Caco-2 (cell line): ENCODE data around the gene KIFC3. TPM values are rescaled to one million over a fixed set of nuclear protein-coding genes. Genes with fewer than 3 reads are reported as not detected.
A peak's percentile ranks its signal among the peaks of the same experiment; 100 is the strongest.

ENCODE experiments used
- BruUV-seq: library from RNA; stranded (reverse); fragments of 400-500 nt; replicated peaks from 2 replicates; lab custom pipeline; 2021; lab: Mats Ljungman, UMichigan
- CTCF ChIA-PET: fragments of 300-600 bp; sonication (Branson Sonifier 250); formaldehyde crosslinking; loops from one replicate; lab custom pipeline; 2022; ENCODE audit warnings: antibody characterized with exemption; lab: Charles Lee
- POLR2A ChIA-PET: fragments of 300-600 bp; sonication (Branson Sonifier 250); formaldehyde crosslinking; loops from one replicate; lab custom pipeline; 2022; ENCODE audit warnings: antibody characterized with exemption; lab: Charles Lee
- DNase-seq, 2 experiments: peaks; one replicate each; pipeline versions ENCODE4 v3.0.0 to v3.0.0-alpha.2; 2020 to 2022
- H3K27me3 ChIP-seq: replicated peaks from 2 replicates; pipeline ENCODE4 v1.6.0; 2011; ENCODE audit warnings: low read length; ENCODE audit not compliant: control insufficient read depth, insufficient read depth
- H3K36me3 ChIP-seq: 2 replicates; pipeline ENCODE4 v1.5.1; 2011; ENCODE audit warnings: low read length; ENCODE audit not compliant: control insufficient read depth, insufficient read depth
- H3K4me1 ChIP-seq: fragments of 250-450 bp; sonication (Bioruptor Pico); 2 replicates; pipeline ENCODE4 v1.5.1; 2020; ENCODE audit warnings: mild to moderate bottlenecking
- H3K4me3 ChIP-seq: 2 replicates; pipeline ENCODE4 v1.5.1; 2011; ENCODE audit warnings: low read depth, mild to moderate bottlenecking, control low read depth, low read length
- H3K9me3 ChIP-seq: fragments of 250-450 bp; sonication (Bioruptor Pico); 2 replicates; pipeline ENCODE4 v1.5.1; 2020; ENCODE audit warnings: mild to moderate bottlenecking, moderate library complexity
- H3K27ac Mint-ChIP-seq: one replicate; pipeline ENCODE4 v1.8.0; 2022; ENCODE audit warnings: mixed read lengths; ENCODE audit not compliant: unreplicated experiment
- H3K27me3 Mint-ChIP-seq: one replicate; pipeline ENCODE4 v1.8.0; 2022; ENCODE audit warnings: mixed read lengths; ENCODE audit not compliant: insufficient read depth, unreplicated experiment
- H3K36me3 Mint-ChIP-seq: one replicate; pipeline ENCODE4 v1.8.0; 2022; ENCODE audit warnings: mild to moderate bottlenecking, mixed read lengths; ENCODE audit not compliant: insufficient read depth, unreplicated experiment
- H3K4me1 Mint-ChIP-seq: one replicate; pipeline ENCODE4 v1.8.0; 2022; ENCODE audit warnings: low read depth, mixed read lengths; ENCODE audit not compliant: unreplicated experiment
- H3K4me3 Mint-ChIP-seq: one replicate; pipeline ENCODE4 v1.8.0; 2022; ENCODE audit warnings: mild to moderate bottlenecking, moderate library complexity, mixed read lengths; ENCODE audit not compliant: unreplicated experiment
- H3K9me3 Mint-ChIP-seq: one replicate; pipeline ENCODE4 v1.8.0; 2022; ENCODE audit warnings: mixed read lengths; ENCODE audit not compliant: unreplicated experiment
- CTCF ChIP-seq, 2 experiments: fragments of 200-600 bp in 1 of 2; IDR thresholded peaks; 1 replicate in 1 of 2; 2 replicates in 1 of 2; pipeline versions ENCODE4 v1.5.1 to v1.8.0; 2011 to 2022; ENCODE audit warnings: antibody characterized with exemption in 1 of 2, control low read depth in 1 of 2, inconsistent platforms in 1 of 2, low read depth in 1 of 2, low read length in 1 of 2, mild to moderate bottlenecking in 1 of 2, moderate library complexity in 1 of 2; ENCODE audit not compliant: insufficient read depth in 1 of 2, severe bottlenecking in 1 of 2, unreplicated experiment in 1 of 2
- intact Hi-C: fragments of 100-400 bp; cut with micrococcal nuclease; formaldehyde crosslinking; loops from one replicate; pipeline ENCODE4 v1.10.0; 2022; ENCODE audit not compliant: unreplicated experiment
- total RNA-seq: library from RNA; stranded (reverse); gene quantifications from 2 replicates; pipeline ENCODE4 v1.2.3, GENCODE V29; 2022

Gene KIFC3
- total RNA-seq, 1 experiment from 2014 or later, result 103 TPM

- Histone ChIP-seq H3K36me3 (no peaks in the 10 kb centered on the region), H3K4me3 (no peak overlapping the region), H3K27me3 (no peaks in the 10 kb centered on the region), H3K4me1 (no peaks in the 10 kb centered on the region), H3K9me3 (no peaks in the 10 kb centered on the region)
- H3K27me3 Mint-ChIP-seq, result no peaks in the 10 kb centered on the region
- CTCF ChIA-PET, result interaction anchor here (2.0 kb wide), 1 partner anchor 14 kb away, joined by 11 read pairs; the partner anchor contains the start of gene KATNB1
- POLR2A ChIA-PET, result no interaction called here
- no peak overlapping the region for H3K27ac Mint-ChIP-seq
- no peaks in the 10 kb centered on the region for H3K36me3 Mint-ChIP-seq
- intact Hi-C loops, result no loop called here
- TF ChIP-seq CTCF (IDR thresholded peaks at IDR 0.05; ENCODE audit: insufficient read depth in 1 of 2, low read depth in 1 of 2, low read length in 1 of 2, severe bottlenecking in 1 of 2, unreplicated experiment in 1 of 2), result no peak
- H3K9me3 Mint-ChIP-seq, result no peaks in the 10 kb centered on the region
- peak in 1 of 2 experiments; percentile 26 for DNase-seq
- no peak overlapping the region for H3K4me3 Mint-ChIP-seq
- no peaks in the 10 kb centered on the region for H3K4me1 Mint-ChIP-seq
- no TSS peak for BruUV-seq
Observed at GRCh38 chr16:57722210-57722499, 80.1 kb downstream of the KIFC3 start.

GRCh38 chr16:57721356-57722209 is 80.7 kb downstream of the KIFC3 start:
- Histone ChIP-seq H3K27me3 (no peaks in the 10 kb centered on the region), H3K4me1 (no peaks in the 10 kb centered on the region), H3K9me3 (no peaks in the 10 kb centered on the region), H3K4me3 (no peak overlapping the region), H3K36me3 (no peaks in the 10 kb centered on the region)
- CTCF ChIA-PET, result interaction anchor here (0.8 to 2.0 kb wide), 2 partner anchors 14 to 21 kb away, joined by 4 to 11 read pairs; partner anchors contain the start of gene KATNB1
- BruUV-seq, result no TSS peak
- intact Hi-C loops, result no loop called here
- no peak for TF ChIP-seq CTCF (IDR thresholded peaks at IDR 0.05; ENCODE audit: insufficient read depth in 1 of 2, low read depth in 1 of 2, low read length in 1 of 2, severe bottlenecking in 1 of 2, unreplicated experiment in 1 of 2)
- Mint-ChIP-seq H3K27me3 (no peaks in the 10 kb centered on the region), H3K27ac (no peak overlapping the region), H3K4me1 (no peaks in the 10 kb centered on the region), H3K4me3 (no peak overlapping the region), H3K9me3 (no peaks in the 10 kb centered on the region), H3K36me3 (no peaks in the 10 kb centered on the region)
- peak in 1 of 2 experiments; percentile 30 for DNase-seq
- POLR2A ChIA-PET, result no interaction called here

GRCh38 chr16:57720142-57720575 is 82.1 kb downstream of the KIFC3 start:
- Mint-ChIP-seq H3K27me3 (no peaks in the 10 kb centered on the region), H3K36me3 (no peaks in the 10 kb centered on the region), H3K27ac (no peak overlapping the region), H3K4me3 (no peak overlapping the region), H3K9me3 (no peaks in the 10 kb centered on the region), H3K4me1 (no peaks in the 10 kb centered on the region)
- intact Hi-C loops, result loop anchor here (1.0 kb wide), 7 partner anchors 16 to 144 kb away; no protein-coding TSS in a partner anchor
- ChIA-PET POLR2A (no interaction called here), CTCF (interaction anchor here (1.0 to 1.6 kb wide), 3 partner anchors 19 to 129 kb away, joined by 3 to 6 read pairs (median 4); no protein-coding TSS in a partner anchor)
- Histone ChIP-seq H3K27me3 (no peaks in the 10 kb centered on the region), H3K36me3 (no peaks in the 10 kb centered on the region), H3K4me3 (no peak overlapping the region), H3K4me1 (no peaks in the 10 kb centered on the region), H3K9me3 (no peaks in the 10 kb centered on the region)
- TF ChIP-seq CTCF (IDR thresholded peaks at IDR 0.05; ENCODE audit: insufficient read depth in 1 of 2, low read depth in 1 of 2, low read length in 1 of 2, severe bottlenecking in 1 of 2, unreplicated experiment in 1 of 2), result peak; percentile 80 to 95
- no TSS peak for BruUV-seq
- peak; percentile 80 to 90 for DNase-seq
